Islet of Langerhans (tissue), 1 donor: ENCODE data around the gene ZDHHC8.

ENCODE experiments used
- FAIRE-seq: peaks from one replicate; lab custom pipeline; 2011; peaks lifted over from hg19 to GRCh38; lab: Jason Lieb, UNC

The ZDHHC8 gene

GRCh38 chr22:20114506-20115475 is 16.8 kb upstream of the ZDHHC8 start:
- no peak for FAIRE-seq

- no peak for FAIRE-seq
Observed at GRCh38 chr22:20115691-20116375, 15.8 kb upstream of the ZDHHC8 start, which contains the start of gene RANBP1. RANBP1 (plus strand) TSS chr22:20116104; CDS start chr22:20116185, 81 bp downstream.

- FAIRE-seq: no peak
Observed at GRCh38 chr22:20116376-20116950, 15.1 kb upstream of the ZDHHC8 start.

GRCh38 chr22:20116951-20117632 is 14.5 kb upstream of the ZDHHC8 start, which contains the start of gene TRMT2A:
TRMT2A (minus strand) TSS chr22:20117226; CDS start chr22:20116906, 320 bp downstream.
- FAIRE-seq: no peak

- FAIRE-seq: no peak
Observed at GRCh38 chr22:20117633-20118299, 13.8 kb upstream of the ZDHHC8 start.

- no peak for FAIRE-seq
Observed at GRCh38 chr22:20118300-20119020, 13.1 kb upstream of the ZDHHC8 start.

GRCh38 chr22:20121856-20122415 is 9.7 kb upstream of the ZDHHC8 start:
- FAIRE-seq: no peak

- no peak for FAIRE-seq
Observed at GRCh38 chr22:20123366-20124082, 8.1 kb upstream of the ZDHHC8 start.

GRCh38 chr22:20124083-20124787 is 7.4 kb upstream of the ZDHHC8 start:
- no peak for FAIRE-seq

- FAIRE-seq: no peak
Observed at GRCh38 chr22:20125201-20126174, 6.1 kb upstream of the ZDHHC8 start.

- no peak for FAIRE-seq
Observed at GRCh38 chr22:20126284-20127029, 5.1 kb upstream of the ZDHHC8 start.

- FAIRE-seq: no peak
Observed at GRCh38 chr22:20127318-20127868, 4.2 kb upstream of the ZDHHC8 start.

- no peak for FAIRE-seq
Observed at GRCh38 chr22:20127869-20128618, 3.6 kb upstream of the ZDHHC8 start.

GRCh38 chr22:20128619-20128901 is 3.0 kb upstream of the ZDHHC8 start:
- no peak for FAIRE-seq

- FAIRE-seq: no peak
Observed at GRCh38 chr22:20128902-20129746, 2.5 kb upstream of the ZDHHC8 start.

- no peak for FAIRE-seq
Observed at GRCh38 chr22:20129747-20130014, 1.9 kb upstream of the ZDHHC8 start.
